Adrenal gland (tissue), 5 donors: ENCODE results near the gene IL1A.

Experiments used
- CTCF ChIP-seq, 6 experiments: fragments of 450-650 bp in 4 of 6; fragments of 200-600 bp in 2 of 6; sonication (generic) in 1 of 6; IDR thresholded peaks; 1 replicate in 5 of 6; 2 replicates in 1 of 6; pipeline versions ENCODE4 v1.5.1 to v1.8.0; 2016 to 2021; ENCODE audit warnings: antibody characterized with exemption in 6 of 6, mild to moderate bottlenecking in 2 of 6, moderate library complexity in 1 of 6
- POLR2A ChIP-seq, 2 donors: fragments of 450-650 bp; IDR thresholded peaks; one replicate each; pipeline ENCODE4 v1.6.1; 2017; ENCODE audit warnings: antibody characterized with exemption in 2 of 2, mild to moderate bottlenecking in 2 of 2, moderate library complexity in 1 of 2
- donor health status: DM: no; HTN: no; CAD: no.

GRCh38 chr2:112827009-112827408 lies 42.7 kb upstream of the IL1A start:
- TF ChIP-seq CTCF (IDR thresholded peaks at IDR 0.05) = no peak
- TF ChIP-seq POLR2A (IDR thresholded peaks at IDR 0.05) = no peak
